Measurements from ENCODE around the gene BCAN. TPM values are rescaled to one million over a fixed set of nuclear protein-coding genes. Genes with fewer than 3 reads are reported as not detected.
A peak's percentile ranks its signal among the peaks of the same experiment; 100 is the strongest.

BCAN gene
- total and polyA plus RNA-seq, 2 of the 8 experiments (the other 6 are each of a cell fraction or from before 2014, with no cell fraction given) = 4.5 to 24.0 TPM

DNA sequence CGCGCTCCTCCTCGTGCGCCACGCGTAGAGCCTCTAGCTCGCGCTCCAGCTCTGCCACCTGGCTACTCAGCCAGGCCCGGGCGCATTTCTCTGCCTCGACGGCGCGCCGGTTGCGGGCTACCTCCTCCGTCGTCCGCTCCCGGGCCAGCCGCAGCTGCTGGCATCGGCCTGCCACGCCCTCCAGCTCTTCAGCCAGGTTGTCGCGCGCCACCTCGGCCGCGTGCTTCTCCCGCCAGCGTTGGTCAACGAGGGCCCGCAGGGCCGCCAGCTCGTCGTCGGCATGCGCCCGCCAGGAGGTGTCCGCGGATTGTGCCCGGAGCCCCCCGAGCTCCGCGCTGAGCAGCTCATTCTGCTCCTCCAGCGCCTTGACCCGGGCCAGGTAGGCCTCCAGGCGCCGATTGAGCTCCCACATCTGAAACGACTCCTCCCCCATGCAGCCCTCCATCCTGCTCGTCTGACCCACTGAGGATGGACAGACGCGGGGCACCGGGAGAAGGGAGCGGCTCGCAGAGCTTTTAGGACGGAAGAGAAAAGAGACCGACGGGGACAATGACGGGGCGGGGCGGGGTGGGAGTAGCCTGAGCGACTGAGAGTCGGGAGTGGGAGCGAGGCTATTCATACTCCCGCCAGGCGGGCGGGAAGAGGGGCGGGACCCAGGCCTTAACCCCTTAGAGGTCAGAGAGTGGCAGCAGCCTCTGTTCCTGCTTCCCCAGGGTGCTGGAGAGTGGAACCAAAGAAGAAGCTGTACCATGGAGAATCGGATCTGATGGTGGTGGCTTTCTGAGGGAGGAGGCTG lies 35.1 kb downstream of the BCAN start, which contains the start of gene NES:
Gene NES, minus strand, starts transcription at position 588 of the 796 bp plus-strand sequence. Its CDS starts 143 bp downstream, at position 445.
- Histone ChIP-seq H3K56ac (replicated peaks; ENCODE audit: insufficient read length, low read depth, low read length) (peak within 1 kb of the TSS; percentile 92), H2BK120ac (replicated peaks; ENCODE audit: low read depth, low read length) (peak within 1 kb of the TSS; percentile 25), H3K9ac (replicated peaks in 1 of 4; ENCODE audit: extremely low read depth in 1 of 4, low read depth in 3 of 4, low read length in 3 of 4) (peak within 1 kb of the TSS; percentile 68 to 91 (median 82); a peak in 6 of 7 replicates), H3K23me2 (ENCODE audit: low read depth, low read length) (peaks cover 18% of the 10 kb centered on the region), H3K4me1 (replicated peaks in 1 of 4; ENCODE audit: control insufficient read depth in 3 of 4, insufficient read depth in 4 of 4, low read length in 3 of 4) (peaks cover 7 to 40% (median 33%) of the 10 kb centered on the region in 4 experiments), H4K5ac (ENCODE audit: insufficient read length, low read depth, low read length) (peak within 1 kb of the TSS; percentile 71), H3K79me2 (ENCODE audit: control insufficient read depth in 1 of 2, insufficient read depth in 2 of 2, low read length in 2 of 2) (peaks cover 5 to 43% of the 10 kb centered on the region in 2 experiments; a peak in 3 of 4 replicates), H3K9me3 (ENCODE audit: insufficient read depth in 2 of 2, low read depth in 1 of 2, low read length in 1 of 2) (no peaks in the 10 kb centered on the region), H4K20me1 (replicated peaks in 1 of 2; ENCODE audit: control insufficient read depth in 1 of 2, insufficient read depth in 2 of 2, low read length in 2 of 2) (peaks cover 3 to 10% of the 10 kb centered on the region in 2 experiments), H2BK20ac (ENCODE audit: low read length) (peak within 1 kb of the TSS; percentile 88; the same call in 1 of the 2 replicates), H2BK5ac (ENCODE audit: low read depth, low read length) (peak within 1 kb of the TSS; percentile 98; the same call in 1 of the 2 replicates), H2BK15ac (ENCODE audit: low read length) (peak within 1 kb of the TSS; percentile 95; the same call in 1 of the 2 replicates), H3K14ac (ENCODE audit: insufficient read length) (no peak within 1 kb of the TSS), H3K23ac (ENCODE audit: insufficient read length) (no peak within 1 kb of the TSS), H4K8ac (ENCODE audit: extremely low read depth, insufficient read depth, low read length) (peak within 1 kb of the TSS; percentile 93), H3K27me3 (replicated peaks in 1 of 4; ENCODE audit: control insufficient read depth in 3 of 4, extremely low read depth in 1 of 4, insufficient read depth in 3 of 4, low read length in 3 of 4) (no peaks in the 10 kb centered on the region; a peak in 2 of 7 replicates), H2AFZ (ENCODE audit: low read length) (no peak within 1 kb of the TSS), H3K27ac (ENCODE audit: low read depth, low read length) (peak within 1 kb of the TSS; percentile 64; the same call in 1 of the 2 replicates), H2BK12ac (ENCODE audit: low read depth, low read length) (peak within 1 kb of the TSS; percentile 96), H3K36me3 (ENCODE audit: control insufficient read depth in 2 of 4, insufficient read depth in 4 of 4, low read length in 3 of 4) (peaks cover 0 to 17% (median 6%) of the 10 kb centered on the region in 4 experiments; a peak in 4 of 8 replicates), H4K91ac (replicated peaks; ENCODE audit: insufficient read length, low read length) (peak within 1 kb of the TSS; percentile 67), H3K4me2 (ENCODE audit: insufficient read depth in 1 of 2, low read depth in 2 of 2, low read length in 2 of 2) (peak within 1 kb of the TSS; percentile 71 to 87), H3K18ac (ENCODE audit: extremely low read depth, low read length) (peak within 1 kb of the TSS; percentile 98), H3K79me1 (ENCODE audit: low read depth, low read length) (peaks cover 15% of the 10 kb centered on the region; the same call in 1 of the 2 replicates), H2AK5ac (ENCODE audit: low read depth, low read length) (no peak within 1 kb of the TSS; the same call in 1 of the 2 replicates), H3K4ac (replicated peaks; ENCODE audit: insufficient read length, low read depth, low read length) (peak within 1 kb of the TSS; percentile 88), H3K4me3 (ENCODE audit: extremely low read depth in 1 of 4, insufficient read depth in 2 of 4, low read depth in 3 of 4, low read length in 4 of 4) (peak within 1 kb of the TSS; percentile 64 to 84 (median 74))
- POLR2A ChIA-PET (ENCODE audit: partially characterized antibody) = interaction anchor here (0.6 to 13.8 kb wide), 30 partner anchors 13 to 209 kb away, joined by 3 to 419 read pairs (median 6); partner anchors contain the start of genes CRABP2, ISG20L2, METTL25B and MRPL24
- CTCF ChIA-PET (ENCODE audit: partially characterized antibody) = interaction anchor here (0.6 to 66.0 kb wide), 13 partner anchors 10 to 1520 kb away, joined by 3 to 4284 read pairs (median 5); partner anchors contain the start of genes BCAN, CRABP2, HAPLN2 and ISG20L2
- DNase-seq (ENCODE audit: low read depth in 1 of 2, low spot score in 2 of 2) (peak in 1 of 2 experiments; percentile 86), FAIRE-seq (no peak)
- 0% methylated on average over 49 of the region's 70 CpGs; no CpG with 5 or more reads in 1 of the 2 experiments for WGBS, 2 experiments (ENCODE audit: extremely low coverage in 1 of 2, insufficient coverage in 1 of 2, insufficient read length in 1 of 2, insufficient replicate concordance in 2 of 2, low coverage in 1 of 2, low lambda C conversion rate in 2 of 2, missing lambda C conversion rate in 1 of 2)
- TF ChIP-seq YY1 (IDR thresholded peaks at IDR 0.05; ENCODE audit: low read depth, low read length) (no peak), CHD1 (IDR thresholded peaks at IDR 0.05; ENCODE audit: low read depth, low read length) (no peak), TAF7 (optimal IDR thresholded peaks at IDR 0.05; ENCODE audit: borderline replicate concordance, low read depth, low read length) (peak; percentile 90)

Data from H1 (cell line).